HCT116 (cell line): Measurements from ENCODE around the gene IP6K2.

ENCODE experiments used
- CBX3 ChIP-seq: IDR thresholded peaks from 2 replicates; pipeline ENCODE4 v1.6.1; 2012; ENCODE audit warnings: low read depth
- EGR1 ChIP-seq: IDR thresholded peaks from 2 replicates; pipeline ENCODE4 v1.6.1; 2012; ENCODE audit warnings: low read depth
- EZH2 ChIP-seq: fragments of 200-600 bp; sonication (generic); IDR thresholded peaks from 2 replicates; pipeline ENCODE4 v1.6.1; 2017; ENCODE audit warnings: antibody characterized with exemption, mixed run types
- EZH2phosphoT487 ChIP-seq: fragments of 200-600 bp; IDR thresholded peaks from 2 replicates; pipeline ENCODE4 v1.6.1; 2018; ENCODE audit warnings: antibody characterized with exemption, borderline replicate concordance
- POLR2A ChIP-seq: IDR thresholded peaks from 2 replicates; pipeline ENCODE4 v1.7.0; 2011; ENCODE audit warnings: borderline replicate concordance; ENCODE audit not compliant: insufficient read depth, insufficient read length; ENCODE audit errors: extremely low read depth
- POLR2AphosphoS5 ChIP-seq: IDR thresholded peaks from 2 replicates; pipeline ENCODE4 v1.6.1; 2011; ENCODE audit warnings: mild to moderate bottlenecking, low read depth, low read length, moderate library complexity
- TF ChIP-seq, protein P1 (sequence below), 3 experiments: fragments of 200-600 bp in 1 of 3; sonication (generic) in 1 of 3; IDR thresholded peaks in 2 of 3; conservative IDR thresholded peaks in 1 of 3; 2 replicates each; pipeline ENCODE4 v1.5.1; 2012 to 2017; ENCODE audit warnings: low read depth in 2 of 3, low read length in 2 of 3, antibody characterized with exemption in 1 of 3, borderline replicate concordance in 1 of 3, control low read depth in 1 of 3, mild to moderate bottlenecking in 1 of 3, mixed read lengths in 1 of 3, mixed run types in 1 of 3, moderate library complexity in 1 of 3; ENCODE audit not compliant: insufficient read depth in 1 of 3
- TF ChIP-seq, protein P2 (sequence below): IDR thresholded peaks from 2 replicates; pipeline ENCODE4 v1.6.1; 2012
- TF ChIP-seq, protein P3 (sequence below): IDR thresholded peaks from 2 replicates; pipeline ENCODE4 v1.6.1; 2012; ENCODE audit warnings: low read depth
- TF ChIP-seq, protein P4 (sequence below): IDR thresholded peaks from 2 replicates; pipeline ENCODE4 v1.6.1; 2011; ENCODE audit warnings: mild to moderate bottlenecking, low read length, moderate library complexity; ENCODE audit not compliant: insufficient replicate concordance; ENCODE audit errors: extremely low read depth

DNA sequence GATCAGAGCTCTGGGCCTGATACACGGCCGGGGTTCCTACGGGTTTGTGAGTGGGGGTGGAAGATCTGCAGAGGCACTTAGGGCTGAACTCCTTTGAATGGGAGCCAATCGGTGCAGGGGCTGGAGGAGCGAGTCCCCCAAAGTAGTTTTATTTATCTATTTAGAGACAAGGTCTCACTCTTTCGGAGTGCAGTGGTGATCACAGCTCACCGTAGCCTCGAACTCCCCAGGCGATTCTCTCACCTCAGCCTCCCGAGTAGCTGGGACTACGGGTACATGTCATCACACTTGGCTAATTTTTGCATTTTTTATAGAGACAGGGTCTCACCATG, 52.7 kb downstream of the IP6K2 start:
- TF ChIP-seq, protein P1, sequence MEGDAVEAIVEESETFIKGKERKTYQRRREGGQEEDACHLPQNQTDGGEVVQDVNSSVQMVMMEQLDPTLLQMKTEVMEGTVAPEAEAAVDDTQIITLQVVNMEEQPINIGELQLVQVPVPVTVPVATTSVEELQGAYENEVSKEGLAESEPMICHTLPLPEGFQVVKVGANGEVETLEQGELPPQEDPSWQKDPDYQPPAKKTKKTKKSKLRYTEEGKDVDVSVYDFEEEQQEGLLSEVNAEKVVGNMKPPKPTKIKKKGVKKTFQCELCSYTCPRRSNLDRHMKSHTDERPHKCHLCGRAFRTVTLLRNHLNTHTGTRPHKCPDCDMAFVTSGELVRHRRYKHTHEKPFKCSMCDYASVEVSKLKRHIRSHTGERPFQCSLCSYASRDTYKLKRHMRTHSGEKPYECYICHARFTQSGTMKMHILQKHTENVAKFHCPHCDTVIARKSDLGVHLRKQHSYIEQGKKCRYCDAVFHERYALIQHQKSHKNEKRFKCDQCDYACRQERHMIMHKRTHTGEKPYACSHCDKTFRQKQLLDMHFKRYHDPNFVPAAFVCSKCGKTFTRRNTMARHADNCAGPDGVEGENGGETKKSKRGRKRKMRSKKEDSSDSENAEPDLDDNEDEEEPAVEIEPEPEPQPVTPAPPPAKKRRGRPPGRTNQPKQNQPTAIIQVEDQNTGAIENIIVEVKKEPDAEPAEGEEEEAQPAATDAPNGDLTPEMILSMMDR (IDR thresholded peaks at IDR 0.05 in 2 of 3, conservative IDR thresholded peaks at IDR 0.05 in 1 of 3; ENCODE audit: borderline replicate concordance in 1 of 3, insufficient read depth in 1 of 3, low read depth in 2 of 3, low read length in 2 of 3) = no peak
- TF ChIP-seq, protein P2, sequence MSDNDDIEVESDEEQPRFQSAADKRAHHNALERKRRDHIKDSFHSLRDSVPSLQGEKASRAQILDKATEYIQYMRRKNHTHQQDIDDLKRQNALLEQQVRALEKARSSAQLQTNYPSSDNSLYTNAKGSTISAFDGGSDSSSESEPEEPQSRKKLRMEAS = no peak
- no peak for TF ChIP-seq EGR1
- no peak for TF ChIP-seq POLR2A
- no peak for TF ChIP-seq POLR2AphosphoS5
- no peak for TF ChIP-seq EZH2
- no peak for TF ChIP-seq EZH2phosphoT487
- TF ChIP-seq, protein P3, sequence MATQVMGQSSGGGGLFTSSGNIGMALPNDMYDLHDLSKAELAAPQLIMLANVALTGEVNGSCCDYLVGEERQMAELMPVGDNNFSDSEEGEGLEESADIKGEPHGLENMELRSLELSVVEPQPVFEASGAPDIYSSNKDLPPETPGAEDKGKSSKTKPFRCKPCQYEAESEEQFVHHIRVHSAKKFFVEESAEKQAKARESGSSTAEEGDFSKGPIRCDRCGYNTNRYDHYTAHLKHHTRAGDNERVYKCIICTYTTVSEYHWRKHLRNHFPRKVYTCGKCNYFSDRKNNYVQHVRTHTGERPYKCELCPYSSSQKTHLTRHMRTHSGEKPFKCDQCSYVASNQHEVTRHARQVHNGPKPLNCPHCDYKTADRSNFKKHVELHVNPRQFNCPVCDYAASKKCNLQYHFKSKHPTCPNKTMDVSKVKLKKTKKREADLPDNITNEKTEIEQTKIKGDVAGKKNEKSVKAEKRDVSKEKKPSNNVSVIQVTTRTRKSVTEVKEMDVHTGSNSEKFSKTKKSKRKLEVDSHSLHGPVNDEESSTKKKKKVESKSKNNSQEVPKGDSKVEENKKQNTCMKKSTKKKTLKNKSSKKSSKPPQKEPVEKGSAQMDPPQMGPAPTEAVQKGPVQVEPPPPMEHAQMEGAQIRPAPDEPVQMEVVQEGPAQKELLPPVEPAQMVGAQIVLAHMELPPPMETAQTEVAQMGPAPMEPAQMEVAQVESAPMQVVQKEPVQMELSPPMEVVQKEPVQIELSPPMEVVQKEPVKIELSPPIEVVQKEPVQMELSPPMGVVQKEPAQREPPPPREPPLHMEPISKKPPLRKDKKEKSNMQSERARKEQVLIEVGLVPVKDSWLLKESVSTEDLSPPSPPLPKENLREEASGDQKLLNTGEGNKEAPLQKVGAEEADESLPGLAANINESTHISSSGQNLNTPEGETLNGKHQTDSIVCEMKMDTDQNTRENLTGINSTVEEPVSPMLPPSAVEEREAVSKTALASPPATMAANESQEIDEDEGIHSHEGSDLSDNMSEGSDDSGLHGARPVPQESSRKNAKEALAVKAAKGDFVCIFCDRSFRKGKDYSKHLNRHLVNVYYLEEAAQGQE = no peak
- no peak for TF ChIP-seq CBX3
- TF ChIP-seq, protein P4, sequence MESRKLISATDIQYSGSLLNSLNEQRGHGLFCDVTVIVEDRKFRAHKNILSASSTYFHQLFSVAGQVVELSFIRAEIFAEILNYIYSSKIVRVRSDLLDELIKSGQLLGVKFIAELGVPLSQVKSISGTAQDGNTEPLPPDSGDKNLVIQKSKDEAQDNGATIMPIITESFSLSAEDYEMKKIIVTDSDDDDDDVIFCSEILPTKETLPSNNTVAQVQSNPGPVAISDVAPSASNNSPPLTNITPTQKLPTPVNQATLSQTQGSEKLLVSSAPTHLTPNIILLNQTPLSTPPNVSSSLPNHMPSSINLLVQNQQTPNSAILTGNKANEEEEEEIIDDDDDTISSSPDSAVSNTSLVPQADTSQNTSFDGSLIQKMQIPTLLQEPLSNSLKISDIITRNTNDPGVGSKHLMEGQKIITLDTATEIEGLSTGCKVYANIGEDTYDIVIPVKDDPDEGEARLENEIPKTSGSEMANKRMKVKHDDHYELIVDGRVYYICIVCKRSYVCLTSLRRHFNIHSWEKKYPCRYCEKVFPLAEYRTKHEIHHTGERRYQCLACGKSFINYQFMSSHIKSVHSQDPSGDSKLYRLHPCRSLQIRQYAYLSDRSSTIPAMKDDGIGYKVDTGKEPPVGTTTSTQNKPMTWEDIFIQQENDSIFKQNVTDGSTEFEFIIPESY = no peak
